ENCODE data around the gene KCNK16.

KCNK16 gene

DNA sequence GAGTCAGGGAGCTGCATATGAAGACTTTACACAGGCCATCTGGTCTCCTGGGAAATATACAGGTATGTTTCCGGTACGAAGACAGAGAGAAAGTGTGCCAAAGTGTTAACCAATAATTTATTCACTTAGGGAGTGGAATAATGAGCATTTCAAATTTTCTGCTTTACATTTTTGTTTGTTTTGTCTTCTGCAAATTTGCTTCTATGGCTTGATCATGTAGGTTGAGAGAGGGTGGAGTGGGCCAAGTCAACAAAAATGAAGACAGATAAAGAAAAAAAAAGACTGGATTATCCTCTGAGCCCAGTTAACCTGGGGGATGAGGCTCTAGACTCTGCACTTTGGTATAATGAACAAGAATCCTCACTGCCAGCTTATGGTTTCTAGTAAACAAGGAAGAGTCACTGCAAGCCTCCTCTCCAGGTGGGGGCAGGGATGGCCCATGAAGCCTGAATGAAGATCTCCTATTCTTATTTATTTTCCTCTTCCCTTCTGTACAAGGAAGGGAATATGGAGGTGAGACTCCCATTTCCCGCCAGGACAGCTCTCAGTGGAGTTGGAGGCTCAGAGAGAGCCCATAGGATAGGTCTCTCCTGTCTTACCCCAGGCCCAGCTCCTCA is 46.0 kb downstream of the KCNK16 start:
- DNase-seq (ENCODE audit: low spot score): no peak

DNA sequence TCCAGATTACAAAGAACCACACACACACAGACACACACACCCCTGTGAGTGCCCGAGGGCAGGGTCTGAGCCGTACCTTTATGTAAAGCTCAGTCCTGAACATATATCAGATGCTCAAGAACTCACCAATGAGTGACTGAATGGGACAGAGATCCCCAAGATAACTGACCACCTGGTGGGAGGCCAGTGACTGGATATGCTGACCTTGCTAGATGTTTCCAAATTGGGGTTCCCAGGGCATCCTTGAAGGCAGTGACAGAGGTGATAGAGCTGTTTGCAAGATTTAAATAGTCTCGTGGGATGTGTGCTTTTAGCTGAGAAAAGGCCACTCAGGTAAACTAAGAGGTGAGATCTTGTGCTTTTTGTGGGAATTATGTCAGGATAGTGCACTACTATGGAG is 47.6 kb downstream of the KCNK16 start:
- DNase-seq (ENCODE audit: low spot score): no peak

DNA sequence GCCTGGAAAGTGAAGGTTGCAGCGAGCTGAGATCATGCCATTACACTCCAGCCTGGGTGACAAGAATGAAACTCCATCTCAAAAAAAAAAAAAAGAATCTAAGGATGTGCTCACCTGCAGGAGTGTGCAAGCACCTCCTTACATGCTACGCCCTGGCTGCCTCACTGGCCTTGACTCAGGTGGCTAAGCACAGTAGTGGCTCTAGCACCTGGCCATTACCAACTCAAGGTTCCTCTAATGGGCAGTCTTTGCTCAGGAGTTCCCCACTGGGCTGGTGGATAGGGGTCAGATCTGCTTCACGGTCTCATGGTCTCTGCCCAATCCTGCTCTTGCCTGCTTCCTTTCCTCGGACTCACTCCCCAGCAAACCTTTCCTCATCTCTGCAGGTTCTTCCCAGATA is 48.0 kb downstream of the KCNK16 start:
- DNase-seq (ENCODE audit: low spot score): no peak

DNA sequence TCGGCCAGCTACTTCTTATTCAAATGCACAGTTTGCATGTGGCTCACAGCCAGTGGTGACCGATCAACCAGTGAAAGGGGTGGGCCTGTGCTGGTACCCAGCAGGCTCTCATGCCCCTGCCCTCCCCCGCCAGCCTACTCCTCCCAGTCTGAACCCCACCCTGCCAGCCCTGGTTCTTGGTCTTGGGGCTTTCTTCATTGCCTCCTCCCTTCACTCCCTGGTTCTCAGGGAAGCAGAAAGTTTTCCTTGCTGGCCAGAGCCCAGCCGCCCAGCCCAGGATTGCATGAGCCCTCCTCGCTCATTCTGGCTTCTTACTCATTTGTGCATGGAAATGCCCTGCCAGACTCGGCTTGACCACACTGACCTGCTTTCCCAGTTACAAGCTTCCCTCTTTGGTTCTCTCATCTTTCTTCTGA is 49.1 kb downstream of the KCNK16 start:
- no peak for DNase-seq (ENCODE audit: low spot score)

DNA sequence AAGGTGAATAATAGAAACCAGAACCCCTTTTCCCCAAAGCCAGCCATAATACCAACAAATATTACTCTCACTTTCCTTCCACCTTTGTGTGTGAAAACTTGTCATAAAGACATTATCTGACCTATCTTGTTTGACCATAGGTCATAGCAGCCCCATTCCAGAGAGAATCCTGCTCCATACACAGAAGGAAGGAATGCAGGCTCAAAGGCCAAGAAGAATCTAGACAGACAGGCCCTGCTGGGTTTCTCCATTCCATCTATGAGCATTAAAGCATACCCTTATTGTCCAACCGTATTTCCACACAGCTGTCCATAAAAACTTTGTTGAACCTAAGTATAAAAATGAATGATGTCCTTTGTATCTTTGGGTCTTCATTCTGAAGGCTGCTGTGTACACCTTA is 52.5 kb downstream of the KCNK16 start:
- no peak for DNase-seq (ENCODE audit: low spot score)

DNA sequence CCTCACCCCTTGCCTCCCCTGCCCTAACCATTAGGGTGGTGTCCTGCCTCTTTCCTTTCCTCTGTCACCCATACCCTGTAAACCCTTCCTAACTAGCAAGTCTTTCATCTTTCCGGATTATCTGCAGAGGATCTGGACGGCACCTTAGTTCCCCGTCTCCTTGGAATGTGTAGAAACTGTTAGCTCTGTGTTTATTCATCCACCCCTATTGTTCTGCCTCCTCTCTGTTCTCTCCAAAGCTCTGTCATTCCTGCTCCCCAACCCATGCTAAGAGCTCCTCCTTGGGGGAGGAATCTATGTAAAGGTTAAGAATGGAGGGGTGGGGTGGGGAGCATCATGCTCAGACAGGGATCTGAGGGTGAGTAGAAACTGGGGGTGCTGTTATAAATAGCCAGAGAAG is 53.8 kb downstream of the KCNK16 start:
- no peak for DNase-seq (ENCODE audit: low spot score)

DNA sequence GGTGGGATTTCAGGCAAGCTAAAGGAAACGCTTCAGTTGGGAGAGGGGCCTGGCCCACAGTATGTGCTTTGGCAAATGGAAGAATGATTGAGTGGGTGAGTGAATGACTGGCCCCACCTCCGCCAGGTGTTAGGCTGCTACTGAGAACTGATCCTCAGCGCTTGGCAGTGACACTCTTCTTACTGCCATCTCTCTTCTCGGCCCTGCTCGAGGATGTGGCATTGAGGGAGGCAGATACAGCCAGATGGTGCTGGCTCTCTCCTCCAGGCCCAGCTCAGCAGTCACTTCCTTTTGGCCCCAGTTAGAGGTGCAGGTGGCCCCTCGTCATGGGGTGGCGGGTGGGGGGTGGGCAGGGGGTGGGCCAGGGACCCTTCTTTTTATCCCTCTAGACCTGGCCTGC is 54.3 kb downstream of the KCNK16 start:
- DNase-seq (ENCODE audit: low spot score): no peak

DNA sequence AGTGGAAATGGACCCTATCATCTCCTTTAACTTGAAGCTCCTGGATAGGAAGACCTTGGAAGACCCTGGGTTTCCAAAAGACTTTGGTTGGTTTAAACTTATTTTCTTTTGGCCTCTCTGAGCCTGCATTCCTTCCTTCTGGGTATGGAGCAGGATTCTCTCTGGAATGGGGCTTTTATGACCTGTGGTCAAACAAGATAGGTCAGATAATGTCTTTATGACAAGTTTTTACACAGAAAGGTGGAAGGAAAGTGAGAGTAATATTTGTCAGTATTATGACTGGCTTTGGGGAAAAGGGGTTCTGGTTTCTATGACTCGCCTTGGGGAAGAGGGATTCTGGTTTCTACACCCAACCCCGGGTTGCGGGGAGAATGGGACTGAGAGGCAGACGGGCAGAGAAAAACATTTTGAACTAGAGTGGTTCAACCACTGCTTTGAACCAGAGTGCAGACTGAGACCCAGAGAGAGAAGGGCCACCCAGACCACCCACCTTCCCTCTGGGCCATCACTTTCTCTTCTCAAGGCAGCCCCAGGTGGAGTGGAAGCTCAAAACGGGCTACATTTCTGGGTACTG is 55.6 kb downstream of the KCNK16 start:
- DNase-seq (ENCODE audit: low spot score): no peak

DNA sequence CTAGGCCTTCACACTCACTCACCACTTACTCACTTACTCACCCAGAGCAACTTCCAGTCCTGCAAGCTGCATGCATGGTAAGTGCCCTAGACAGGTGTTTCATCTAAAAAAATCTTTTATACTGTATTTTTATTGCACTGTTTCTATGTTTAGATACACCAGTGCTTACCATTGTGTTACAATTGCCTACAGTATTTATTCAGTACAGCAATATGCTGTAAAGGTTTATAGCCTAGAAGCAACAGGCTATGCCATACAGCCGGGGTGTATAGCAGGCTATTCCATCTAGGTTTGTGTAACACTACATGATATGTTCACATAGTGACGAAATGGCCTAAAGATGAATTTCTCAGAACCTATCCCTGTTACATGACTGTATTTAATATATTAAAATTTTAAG is 56.1 kb downstream of the KCNK16 start:
- no peak for DNase-seq (ENCODE audit: low spot score)
